ENCODE results near the gene PTRHD1.
A peak's percentile ranks its signal among the peaks of the same experiment; 100 is the strongest.
"Not testable (repeated sequence)": the region's sequence is repeated elsewhere in the genome, so short reads cannot be mapped to it uniquely, and the experiment has no call there.

Gene PTRHD1, protein sequence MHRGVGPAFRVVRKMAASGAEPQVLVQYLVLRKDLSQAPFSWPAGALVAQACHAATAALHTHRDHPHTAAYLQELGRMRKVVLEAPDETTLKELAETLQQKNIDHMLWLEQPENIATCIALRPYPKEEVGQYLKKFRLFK

DNA sequence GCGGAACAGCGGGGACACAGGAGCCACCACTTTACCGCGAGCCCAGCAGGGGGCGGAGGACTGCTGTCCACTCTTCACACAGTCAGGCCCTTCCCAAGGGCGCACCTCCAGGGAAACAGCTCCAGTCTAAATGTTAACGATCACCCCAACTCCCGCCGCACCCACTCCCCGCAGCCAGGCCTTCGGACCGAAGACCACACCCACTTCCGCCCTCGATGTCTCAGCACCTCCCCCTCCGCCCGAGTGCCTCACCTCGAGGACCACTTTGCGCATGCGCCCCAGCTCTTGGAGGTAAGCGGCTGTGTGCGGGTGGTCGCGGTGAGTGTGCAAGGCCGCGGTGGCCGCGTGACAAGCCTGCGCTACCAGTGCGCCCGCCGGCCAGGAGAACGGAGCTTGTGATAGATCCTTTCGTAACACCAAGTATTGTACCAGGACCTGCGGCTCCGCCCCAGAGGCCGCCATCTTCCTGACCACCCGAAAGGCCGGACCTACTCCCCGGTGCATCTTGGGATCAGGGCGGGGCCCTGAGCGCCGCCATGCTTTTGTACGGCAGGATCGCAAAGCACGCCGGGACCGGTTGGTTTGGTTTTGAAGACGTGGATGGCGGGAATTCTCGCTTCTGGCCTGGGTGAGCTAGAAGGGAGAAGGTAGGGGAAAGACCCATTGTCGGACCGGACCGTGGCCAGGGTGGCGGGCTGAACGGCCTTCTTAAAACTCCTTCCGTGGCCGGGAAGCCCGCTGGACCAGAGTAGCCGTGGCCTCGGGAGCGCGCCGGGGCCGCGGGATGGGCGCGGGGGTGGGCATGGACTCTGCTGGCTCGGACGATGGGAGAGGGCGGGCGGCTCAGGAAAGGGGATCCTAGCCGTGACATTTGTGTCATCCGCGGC is at the start of gene PTRHD1, which contains the start of gene CENPO:
Gene PTRHD1 (minus strand): TSS at position 518 of the 887 bp plus-strand sequence. CDS start 14 bp downstream, at position 504.
Gene CENPO (plus strand): TSS at position 552 of the 887 bp plus-strand sequence. CDS start 495 bp downstream, outside the sequence.
- peak within 1 kb of the TSS; percentile 87 for H3K9ac ChIP-seq (ENCODE audit: low read length)
- H3K4me1 ChIP-seq (ENCODE audit: control insufficient read depth, insufficient read depth, low read length), result no peaks in the 10 kb centered on the region
- H3K4me3 ChIP-seq (ENCODE audit: low read length), result peak within 1 kb of the TSS; percentile 82
- no peaks in the 10 kb centered on the region for H3K27me3 ChIP-seq (ENCODE audit: control insufficient read depth, insufficient read depth, low read length)
- no peaks in the 10 kb centered on the region for H3K36me3 ChIP-seq (ENCODE audit: control insufficient read depth, insufficient read depth, low read length)
- peak within 1 kb of the TSS; percentile 100 for H3K27ac ChIP-seq (ENCODE audit: low read depth, low read length)

DNA sequence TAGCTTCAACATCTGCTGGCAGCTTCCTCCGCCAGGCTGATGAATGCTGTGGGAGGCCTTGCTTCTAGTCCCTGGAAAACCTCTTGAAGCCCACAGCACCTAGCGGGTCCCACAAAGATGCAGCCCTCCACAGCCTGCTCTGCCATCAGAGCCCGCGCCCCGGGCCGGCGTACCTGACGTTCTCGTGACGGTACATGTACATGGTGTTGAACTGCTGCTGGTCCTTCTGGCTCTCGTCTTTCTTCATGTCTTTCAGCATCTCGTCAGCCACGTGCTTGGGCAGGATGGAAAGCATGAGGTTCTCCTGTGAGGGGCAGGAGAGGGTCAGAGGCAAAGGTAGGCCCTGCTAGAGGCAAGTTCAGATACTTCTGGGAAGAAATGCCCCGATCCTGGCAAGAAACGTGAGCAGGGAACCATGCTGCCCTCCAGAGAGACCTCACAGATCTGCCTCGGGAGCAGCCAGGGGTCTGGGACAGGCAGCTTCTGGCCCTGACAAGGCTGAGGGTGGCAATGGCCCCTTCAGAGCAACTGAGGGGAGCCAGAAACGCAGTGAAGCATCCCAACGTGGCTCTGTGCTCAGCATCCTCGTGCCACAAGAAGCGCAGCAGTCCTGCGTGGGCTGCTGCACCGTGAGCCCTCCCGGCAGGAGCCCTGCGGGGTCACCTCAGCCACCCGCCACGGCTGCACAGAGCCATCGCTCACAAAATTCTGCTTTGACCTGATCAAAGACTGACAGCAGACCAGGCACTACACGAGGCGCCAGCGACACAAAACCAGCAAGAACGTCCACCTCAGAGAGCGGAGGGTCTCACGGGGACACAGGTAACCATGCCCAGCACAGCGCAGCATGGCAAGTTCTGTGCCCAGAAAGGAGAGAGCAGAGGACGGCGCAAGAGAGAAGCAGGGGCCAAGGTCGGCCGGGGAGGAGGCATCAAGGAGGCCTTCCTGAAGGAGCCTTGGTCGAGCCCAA is 49.2 kb upstream of the PTRHD1 start:
- Histone ChIP-seq H3K4me3 (ENCODE audit: low read length) (no peak overlapping the region), H3K9ac (ENCODE audit: low read length) (no peak overlapping the region), H3K4me1 (ENCODE audit: control insufficient read depth, insufficient read depth, low read length) (no peaks in the 10 kb centered on the region), H3K27me3 (ENCODE audit: control insufficient read depth, insufficient read depth, low read length) (no peaks in the 10 kb centered on the region), H3K36me3 (ENCODE audit: control insufficient read depth, insufficient read depth, low read length) (no peaks in the 10 kb centered on the region), H3K27ac (ENCODE audit: low read depth, low read length) (no peak overlapping the region)

GRCh38 chr2:24840962-24841945 is 48.1 kb upstream of the PTRHD1 start:
- Histone ChIP-seq H3K27ac (ENCODE audit: low read depth, low read length) (no peak overlapping the region), H3K4me3 (ENCODE audit: low read length) (no peak overlapping the region), H3K4me1 (ENCODE audit: control insufficient read depth, insufficient read depth, low read length) (no peaks in the 10 kb centered on the region), H3K27me3 (ENCODE audit: control insufficient read depth, insufficient read depth, low read length) (no peaks in the 10 kb centered on the region), H3K9ac (ENCODE audit: low read length) (no peak overlapping the region), H3K36me3 (ENCODE audit: control insufficient read depth, insufficient read depth, low read length) (no peaks in the 10 kb centered on the region)

DNA sequence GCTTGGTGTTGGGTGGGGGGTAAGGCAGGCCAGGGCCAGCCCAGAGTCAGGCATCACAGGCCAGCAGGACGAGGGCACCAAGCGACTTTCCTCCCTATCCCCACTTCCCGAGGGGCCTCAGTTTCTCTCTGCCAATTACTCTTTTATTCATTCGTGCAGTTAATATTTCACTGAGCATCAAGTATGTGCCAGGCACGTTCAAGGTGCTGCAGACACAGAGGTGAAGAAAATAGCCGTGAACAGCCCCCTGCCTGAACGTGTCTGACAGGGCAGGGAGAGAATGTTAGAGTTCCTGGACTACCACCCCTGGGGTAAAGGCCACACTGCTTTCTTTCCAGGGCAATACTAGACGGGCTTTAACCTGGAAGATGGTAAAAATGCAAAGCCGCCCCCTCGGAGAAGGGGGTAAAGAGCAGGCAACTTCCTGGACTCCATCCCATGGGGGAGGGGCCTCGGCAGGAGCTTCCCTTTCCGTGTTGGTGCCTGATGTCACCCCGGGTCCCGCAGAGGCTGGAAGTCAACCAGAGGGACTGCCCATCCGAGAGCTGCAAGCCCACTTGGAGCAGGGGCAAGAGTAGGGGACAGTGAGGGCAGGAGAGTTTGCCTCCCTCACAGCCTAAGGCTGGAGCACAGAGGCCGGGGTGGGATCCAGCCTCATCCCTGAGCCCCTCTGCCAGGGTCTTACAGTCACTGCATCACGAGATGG is 47.1 kb upstream of the PTRHD1 start:
- H3K4me3 ChIP-seq (ENCODE audit: low read length), result no peak overlapping the region
- no peaks in the 10 kb centered on the region for H3K27me3 ChIP-seq (ENCODE audit: control insufficient read depth, insufficient read depth, low read length)
- H3K36me3 ChIP-seq (ENCODE audit: control insufficient read depth, insufficient read depth, low read length), result no peaks in the 10 kb centered on the region
- no peak overlapping the region for H3K9ac ChIP-seq (ENCODE audit: low read length)
- no peak overlapping the region for H3K27ac ChIP-seq (ENCODE audit: low read depth, low read length)
- no peaks in the 10 kb centered on the region for H3K4me1 ChIP-seq (ENCODE audit: control insufficient read depth, insufficient read depth, low read length)

DNA sequence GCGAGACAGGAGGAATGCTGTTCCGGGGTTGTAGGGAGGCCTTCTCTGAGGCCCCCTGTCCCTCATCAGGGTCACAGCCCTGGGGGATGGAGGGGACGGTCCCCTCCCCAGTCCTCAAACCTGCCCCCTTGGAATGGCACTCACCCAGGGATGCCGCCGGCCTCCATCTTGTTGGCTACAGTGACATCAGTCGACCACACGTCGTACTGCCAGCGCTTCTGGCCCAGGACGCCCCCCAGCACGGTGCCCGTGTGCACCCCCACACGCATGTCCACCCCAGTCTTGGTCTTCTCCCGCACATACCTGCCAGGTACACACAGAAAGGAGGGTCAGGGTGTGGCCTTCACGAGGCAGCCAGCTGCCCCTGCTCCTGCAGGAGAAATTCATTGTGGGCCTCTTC is 46.5 kb upstream of the PTRHD1 start:
- no peak overlapping the region for H3K27ac ChIP-seq (ENCODE audit: low read depth, low read length)
- no peaks in the 10 kb centered on the region for H3K4me1 ChIP-seq (ENCODE audit: control insufficient read depth, insufficient read depth, low read length)
- H3K4me3 ChIP-seq (ENCODE audit: low read length), result no peak overlapping the region
- no peaks in the 10 kb centered on the region for H3K27me3 ChIP-seq (ENCODE audit: control insufficient read depth, insufficient read depth, low read length)
- no peak overlapping the region for H3K9ac ChIP-seq (ENCODE audit: low read length)
- no peaks in the 10 kb centered on the region for H3K36me3 ChIP-seq (ENCODE audit: control insufficient read depth, insufficient read depth, low read length)

DNA sequence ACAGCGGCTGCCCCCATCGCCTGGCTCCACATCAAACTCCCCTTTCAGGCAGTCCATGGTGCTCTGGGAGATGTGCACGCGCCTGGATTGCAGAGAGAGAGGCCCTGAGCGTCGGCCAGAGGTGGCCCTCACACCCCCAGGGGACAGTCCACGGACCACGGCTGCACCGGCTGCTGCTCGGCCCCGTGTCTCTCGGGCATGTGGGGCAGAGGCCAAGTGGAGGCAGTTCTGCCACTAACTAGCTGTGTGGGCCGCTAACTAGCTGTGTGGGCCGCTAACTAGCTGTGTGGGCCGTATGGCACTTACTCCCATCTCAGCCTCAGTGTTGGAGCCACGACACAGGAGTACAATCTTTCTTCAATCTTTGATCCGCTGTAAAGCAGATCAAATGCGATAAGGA is 45.4 kb upstream of the PTRHD1 start:
- H3K36me3 ChIP-seq (ENCODE audit: control insufficient read depth, insufficient read depth, low read length), result no peaks in the 10 kb centered on the region

DNA sequence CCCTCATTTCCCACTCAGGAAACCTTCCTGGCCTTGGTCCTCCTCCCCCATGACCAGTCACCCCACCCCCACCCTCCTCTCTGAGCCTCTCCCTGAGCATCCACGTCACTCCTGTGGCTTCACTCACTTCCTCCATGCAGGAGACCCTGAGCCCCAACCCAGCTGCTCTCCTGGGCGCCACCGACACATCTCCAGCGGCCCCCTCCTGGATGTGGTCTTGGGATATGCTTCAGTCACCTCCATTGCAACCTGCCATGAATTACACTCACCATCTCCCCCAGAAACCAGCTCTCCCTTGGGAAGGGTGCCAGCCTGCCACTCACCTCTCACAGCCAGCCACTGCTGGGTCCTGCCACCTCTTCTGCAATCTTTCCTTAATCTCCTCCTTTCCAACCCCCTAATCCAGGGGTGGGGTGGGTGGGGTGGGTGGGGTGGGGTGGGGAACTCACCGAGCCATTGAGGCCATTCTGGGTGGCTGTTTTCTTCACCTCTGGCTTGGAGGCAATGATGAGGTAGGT is 44.9 kb upstream of the PTRHD1 start:
- H3K4me1 ChIP-seq (ENCODE audit: control insufficient read depth, insufficient read depth, low read length), result no peaks in the 10 kb centered on the region

More for the DNA sequence above, 45.4 kb upstream of the PTRHD1 start:
- Histone ChIP-seq H3K27me3 (ENCODE audit: control insufficient read depth, insufficient read depth, low read length) (no peaks in the 10 kb centered on the region), H3K27ac (ENCODE audit: low read depth, low read length) (no peak overlapping the region), H3K4me1 (ENCODE audit: control insufficient read depth, insufficient read depth, low read length) (no peaks in the 10 kb centered on the region), H3K9ac (ENCODE audit: low read length) (no peak overlapping the region), H3K4me3 (ENCODE audit: low read length) (no peak overlapping the region)

GRCh38 chr2:24836706-24837105 is 43.5 kb upstream of the PTRHD1 start:
- no peaks in the 10 kb centered on the region for H3K4me1 ChIP-seq (ENCODE audit: control insufficient read depth, insufficient read depth, low read length)
- H3K27me3 ChIP-seq (ENCODE audit: control insufficient read depth, insufficient read depth, low read length), result no peaks in the 10 kb centered on the region
- no peak overlapping the region for H3K27ac ChIP-seq (ENCODE audit: low read depth, low read length)
- H3K9ac ChIP-seq (ENCODE audit: low read length), result no peak overlapping the region
- H3K4me3 ChIP-seq (ENCODE audit: low read length), result no peak overlapping the region
- no peaks in the 10 kb centered on the region for H3K36me3 ChIP-seq (ENCODE audit: control insufficient read depth, insufficient read depth, low read length)

More for the DNA sequence above, 44.9 kb upstream of the PTRHD1 start:
- H3K27me3 ChIP-seq (ENCODE audit: control insufficient read depth, insufficient read depth, low read length), result no peaks in the 10 kb centered on the region
- no peak overlapping the region for H3K27ac ChIP-seq (ENCODE audit: low read depth, low read length)
- H3K4me3 ChIP-seq (ENCODE audit: low read length), result no peak overlapping the region
- no peaks in the 10 kb centered on the region for H3K36me3 ChIP-seq (ENCODE audit: control insufficient read depth, insufficient read depth, low read length)
- no peak overlapping the region for H3K9ac ChIP-seq (ENCODE audit: low read length)

GRCh38 chr2:24836206-24836605 is 43.0 kb upstream of the PTRHD1 start:
- Histone ChIP-seq H3K27me3 (ENCODE audit: control insufficient read depth, insufficient read depth, low read length) (no peaks in the 10 kb centered on the region), H3K4me1 (ENCODE audit: control insufficient read depth, insufficient read depth, low read length) (no peaks in the 10 kb centered on the region), H3K4me3 (ENCODE audit: low read length) (no peak overlapping the region), H3K9ac (ENCODE audit: low read length) (no peak overlapping the region), H3K27ac (ENCODE audit: low read depth, low read length) (no peak overlapping the region), H3K36me3 (ENCODE audit: control insufficient read depth, insufficient read depth, low read length) (no peaks in the 10 kb centered on the region)

GRCh38 chr2:24835411-24835810 is 42.2 kb upstream of the PTRHD1 start:
- H3K4me3 ChIP-seq (ENCODE audit: low read length); H3K9ac ChIP-seq (ENCODE audit: low read length); H3K4me1 ChIP-seq (ENCODE audit: control insufficient read depth, insufficient read depth, low read length); H3K27me3 ChIP-seq (ENCODE audit: control insufficient read depth, insufficient read depth, low read length); H3K36me3 ChIP-seq (ENCODE audit: control insufficient read depth, insufficient read depth, low read length); H3K27ac ChIP-seq (ENCODE audit: low read depth, low read length): not testable (repeated sequence)

Measured in rectal smooth muscle tissue (tissue), 1 donor.